ENCODE data around the gene RRP12.

DNA sequence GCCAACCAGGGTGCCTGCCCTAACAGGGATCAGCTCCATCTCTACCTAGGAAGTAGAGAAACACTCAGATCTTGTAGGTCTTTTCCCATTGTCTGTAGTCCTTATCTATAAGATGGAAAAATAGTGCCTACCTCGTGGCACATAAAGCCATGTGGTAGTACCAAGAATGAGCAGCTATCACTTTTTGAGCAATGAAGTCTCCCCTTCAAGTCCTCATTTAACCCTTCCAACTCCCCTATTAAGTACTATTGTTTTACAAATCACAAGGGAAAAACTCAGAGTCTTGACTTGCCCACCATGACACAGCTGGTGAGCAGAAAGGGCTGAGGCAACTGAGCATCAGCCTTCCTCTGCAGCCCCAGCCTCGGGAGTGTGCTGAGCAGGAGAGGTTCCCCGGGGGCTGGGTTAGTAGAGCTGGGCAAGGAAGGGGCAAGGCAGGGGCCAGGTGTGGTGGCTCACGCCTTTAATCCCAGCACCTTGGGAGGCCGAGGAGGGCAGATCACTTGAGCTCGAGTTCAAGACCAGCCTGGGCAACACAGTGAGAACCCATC is 69.9 kb downstream of the RRP12 start:
- TF ChIP-seq, protein P1, sequence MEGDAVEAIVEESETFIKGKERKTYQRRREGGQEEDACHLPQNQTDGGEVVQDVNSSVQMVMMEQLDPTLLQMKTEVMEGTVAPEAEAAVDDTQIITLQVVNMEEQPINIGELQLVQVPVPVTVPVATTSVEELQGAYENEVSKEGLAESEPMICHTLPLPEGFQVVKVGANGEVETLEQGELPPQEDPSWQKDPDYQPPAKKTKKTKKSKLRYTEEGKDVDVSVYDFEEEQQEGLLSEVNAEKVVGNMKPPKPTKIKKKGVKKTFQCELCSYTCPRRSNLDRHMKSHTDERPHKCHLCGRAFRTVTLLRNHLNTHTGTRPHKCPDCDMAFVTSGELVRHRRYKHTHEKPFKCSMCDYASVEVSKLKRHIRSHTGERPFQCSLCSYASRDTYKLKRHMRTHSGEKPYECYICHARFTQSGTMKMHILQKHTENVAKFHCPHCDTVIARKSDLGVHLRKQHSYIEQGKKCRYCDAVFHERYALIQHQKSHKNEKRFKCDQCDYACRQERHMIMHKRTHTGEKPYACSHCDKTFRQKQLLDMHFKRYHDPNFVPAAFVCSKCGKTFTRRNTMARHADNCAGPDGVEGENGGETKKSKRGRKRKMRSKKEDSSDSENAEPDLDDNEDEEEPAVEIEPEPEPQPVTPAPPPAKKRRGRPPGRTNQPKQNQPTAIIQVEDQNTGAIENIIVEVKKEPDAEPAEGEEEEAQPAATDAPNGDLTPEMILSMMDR (IDR thresholded peaks at IDR 0.05; ENCODE audit: low read length), result no peak
- TF ChIP-seq EZH2 (IDR thresholded peaks at IDR 0.05; ENCODE audit: borderline replicate concordance, low read length), result no peak

Measured in OCI-LY1 (cell line).